Adipose tissue (tissue), 3 donors: ENCODE measurements around the gene CACNA1S. TPM values are rescaled to one million over a fixed set of nuclear protein-coding genes. Genes with fewer than 3 reads are reported as not detected.

Experiments used
- H3K27ac ChIP-seq: one replicate; pipeline ENCODE4 v1.5.1; 2013; ENCODE audit warnings: low read depth, low read length
- WGBS, 3 donors: extraction: QIAGEN DNeasy Blood & Tissue Kit; methylation state at CpG; one replicate each; pipeline ENCODE4 v1.1.7; 2013; 5-methylcytosine and 5-hydroxymethylcytosine counted together
- polyA plus RNA-seq, 3 donors: library from polyadenylated mRNA; stranded (reverse); fragments of 200-250 nt; gene quantifications; one replicate each; pipeline ENCODE4 v1.2.3, GENCODE V29; 2013
- donor health status: healthy with polysubstance abuse.
- donor health status: Bipolar disorder and iron deficiency.
- donor health status: healthy.

Gene CACNA1S
- polyA plus RNA-seq, 3 donors = under 0.01 to 0.02 TPM; not detected in 1

GRCh38 chr1:201125800-201126199 is 13.6 kb upstream of the CACNA1S start:
- WGBS, 3 donors = 43 to 58% (median 56%) methylated on average over 7 of the region's 7 CpGs
- no peak overlapping the region for H3K27ac ChIP-seq

- 38 to 79% (median 77%) methylated on average over 9 of the region's 9 CpGs for WGBS, 3 donors
Observed at GRCh38 chr1:201125019-201125418, 12.8 kb upstream of the CACNA1S start.

GRCh38 chr1:201123866-201124265 is 11.6 kb upstream of the CACNA1S start:
- 90 to 100% (median 95%) methylated on average over 1 of the region's 1 CpG for WGBS, 3 donors
- H3K27ac ChIP-seq = no peak overlapping the region

More at GRCh38 chr1:201125019-201125418, 12.8 kb upstream of the CACNA1S start:
- no peak overlapping the region for H3K27ac ChIP-seq

GRCh38 chr1:201122321-201122957 is 10.2 kb upstream of the CACNA1S start:
- H3K27ac ChIP-seq = no peak overlapping the region
- WGBS, 3 donors = 88 to 93% (median 90%) methylated on average over 10 of the region's 10 CpGs

GRCh38 chr1:201119206-201120197 is 7.3 kb upstream of the CACNA1S start:
- WGBS, 3 donors = 31 to 41% (median 31%) methylated on average over 14 of the region's 14 CpGs
- H3K27ac ChIP-seq = no peak overlapping the region

GRCh38 chr1:201116091-201116490 is 3.9 kb upstream of the CACNA1S start:
- H3K27ac ChIP-seq = no peak overlapping the region
- 85 to 96% (median 94%) methylated on average over 2 of the region's 2 CpGs for WGBS, 3 donors

- WGBS, 3 donors = 95 to 97% (median 95%) methylated on average over 25 of the region's 25 CpGs
- no peak overlapping the region for H3K27ac ChIP-seq
Observed at GRCh38 chr1:201115390-201115937, 3.2 kb upstream of the CACNA1S start.

GRCh38 chr1:201114245-201115131 is 2.3 kb upstream of the CACNA1S start:
- no peak overlapping the region for H3K27ac ChIP-seq
- 4 to 5% (median 4%) methylated on average over 77 to 88 of the region's 88 CpGs for WGBS, 3 donors

GRCh38 chr1:201113451-201114244 is 1.4 kb upstream of the CACNA1S start:
- 34 to 38% (median 35%) methylated on average over 17 of the region's 17 CpGs for WGBS, 3 donors
- no peak overlapping the region for H3K27ac ChIP-seq

GRCh38 chr1:201112926-201113325 is 700 bp upstream of the CACNA1S start:
- WGBS, 3 donors = 88 to 93% (median 90%) methylated on average over 3 of the region's 3 CpGs
- no peak overlapping the region for H3K27ac ChIP-seq

- no peak overlapping the region for H3K27ac ChIP-seq
- 72 to 86% (median 77%) methylated on average over 2 to 3 of the region's 3 CpGs for WGBS, 3 donors
Observed at GRCh38 chr1:201111672-201112071, 554 bp downstream of the CACNA1S start.

GRCh38 chr1:201111156-201111555 is 1.1 kb downstream of the CACNA1S start:
- no peak overlapping the region for H3K27ac ChIP-seq
- 83 to 85% (median 83%) methylated on average over 7 of the region's 7 CpGs for WGBS, 3 donors

- 92 to 94% (median 94%) methylated on average over 5 of the region's 5 CpGs for WGBS, 3 donors
- no peak overlapping the region for H3K27ac ChIP-seq
Observed at GRCh38 chr1:201110616-201111015, 1.6 kb downstream of the CACNA1S start.

GRCh38 chr1:201110138-201110537 is 2.1 kb downstream of the CACNA1S start:
- 87 to 93% (median 91%) methylated on average over 10 of the region's 10 CpGs for WGBS, 3 donors
- H3K27ac ChIP-seq = no peak overlapping the region

- WGBS, 3 donors = 98 to 100% (median 100%) methylated on average over 1 of the region's 1 CpG
- H3K27ac ChIP-seq = no peak overlapping the region
Observed at GRCh38 chr1:201109651-201110050, 2.6 kb downstream of the CACNA1S start.

GRCh38 chr1:201108614-201109013 is 3.6 kb downstream of the CACNA1S start:
- WGBS, 3 donors = 62 to 81% (median 78%) methylated on average over 1 of the region's 1 CpG
- no peak overlapping the region for H3K27ac ChIP-seq

- WGBS, 3 donors = 77 to 92% (median 80%) methylated on average over 5 of the region's 5 CpGs
- no peak overlapping the region for H3K27ac ChIP-seq
Observed at GRCh38 chr1:201105688-201106087, 6.5 kb downstream of the CACNA1S start.
